PC-3 (cell line): ENCODE measurements around the gene BACH2.

Experiments used
- EZH2 ChIP-seq: fragments of 300-600 bp; sonication (generic); IDR thresholded peaks from one replicate; pipeline ENCODE4 v1.6.1; 2017; ENCODE audit warnings: antibody characterized with exemption, mild to moderate bottlenecking, low read length; ENCODE audit not compliant: unreplicated experiment
- EZH2phosphoT487 ChIP-seq: fragments of 300-600 bp; sonication (generic); IDR thresholded peaks from 2 replicates; pipeline ENCODE4 v1.6.1; 2018; ENCODE audit warnings: mild to moderate bottlenecking, antibody characterized with exemption, low read length, borderline replicate concordance
- TF ChIP-seq, protein P1 (sequence below): fragments of 300-600 bp; sonication (generic); conservative IDR thresholded peaks from 2 replicates; pipeline ENCODE4 v1.5.1; 2017; ENCODE audit warnings: antibody characterized with exemption, low read depth, mild to moderate bottlenecking, low read length

DNA sequence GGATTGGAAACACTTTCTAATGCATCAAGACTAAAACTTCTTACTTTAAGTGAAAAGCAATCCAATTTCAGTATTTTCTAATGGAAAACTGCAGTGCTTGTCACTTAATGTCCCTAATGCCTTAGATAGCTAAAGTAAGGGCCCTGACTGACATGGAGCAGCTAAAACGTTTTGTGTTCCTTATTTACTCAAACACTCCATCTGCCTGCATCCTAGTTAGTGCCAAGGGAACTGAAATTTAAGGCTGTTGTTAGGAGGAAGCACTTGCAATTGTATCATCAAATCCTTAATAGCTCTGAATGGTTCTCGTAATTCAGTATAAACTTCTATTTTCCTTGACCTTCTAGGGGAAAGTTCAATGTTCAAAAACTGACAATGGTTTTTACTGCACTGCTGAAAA lies 274.9 kb downstream of the BACH2 start:
- TF ChIP-seq, protein P1, sequence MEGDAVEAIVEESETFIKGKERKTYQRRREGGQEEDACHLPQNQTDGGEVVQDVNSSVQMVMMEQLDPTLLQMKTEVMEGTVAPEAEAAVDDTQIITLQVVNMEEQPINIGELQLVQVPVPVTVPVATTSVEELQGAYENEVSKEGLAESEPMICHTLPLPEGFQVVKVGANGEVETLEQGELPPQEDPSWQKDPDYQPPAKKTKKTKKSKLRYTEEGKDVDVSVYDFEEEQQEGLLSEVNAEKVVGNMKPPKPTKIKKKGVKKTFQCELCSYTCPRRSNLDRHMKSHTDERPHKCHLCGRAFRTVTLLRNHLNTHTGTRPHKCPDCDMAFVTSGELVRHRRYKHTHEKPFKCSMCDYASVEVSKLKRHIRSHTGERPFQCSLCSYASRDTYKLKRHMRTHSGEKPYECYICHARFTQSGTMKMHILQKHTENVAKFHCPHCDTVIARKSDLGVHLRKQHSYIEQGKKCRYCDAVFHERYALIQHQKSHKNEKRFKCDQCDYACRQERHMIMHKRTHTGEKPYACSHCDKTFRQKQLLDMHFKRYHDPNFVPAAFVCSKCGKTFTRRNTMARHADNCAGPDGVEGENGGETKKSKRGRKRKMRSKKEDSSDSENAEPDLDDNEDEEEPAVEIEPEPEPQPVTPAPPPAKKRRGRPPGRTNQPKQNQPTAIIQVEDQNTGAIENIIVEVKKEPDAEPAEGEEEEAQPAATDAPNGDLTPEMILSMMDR: no peak
- TF ChIP-seq EZH2phosphoT487 (no peak), EZH2 (no peak)
